ENCODE data around the gene ACBD5.
"Not testable (repeated sequence)": the region's sequence is repeated elsewhere in the genome, so short reads cannot be mapped to it uniquely, and the experiment has no call there.

ACBD5 gene

GRCh38 chr10:27240212-27241009 is at the start of gene ACBD5:
ACBD5 (minus strand) TSS chr10:27240797; CDS start chr10:27240688, 109 bp downstream.
- DNase-seq: peak; percentile 93

- DNase-seq: no peak
Observed at GRCh38 chr10:27285093-27285492, 44.5 kb upstream of the ACBD5 start.

GRCh38 chr10:27276581-27276980 is 36.0 kb upstream of the ACBD5 start:
- no peak for DNase-seq

GRCh38 chr10:27266025-27266424 is 25.4 kb upstream of the ACBD5 start:
- DNase-seq: not testable (repeated sequence)

GRCh38 chr10:27262788-27263187 is 22.2 kb upstream of the ACBD5 start:
- not testable (repeated sequence) for DNase-seq

GRCh38 chr10:27258838-27259812 is 18.5 kb upstream of the ACBD5 start:
- DNase-seq: peak; percentile 81

- DNase-seq: no peak
Observed at GRCh38 chr10:27258492-27258837, 17.9 kb upstream of the ACBD5 start.

- no peak for DNase-seq
Observed at GRCh38 chr10:27256299-27257189, 15.9 kb upstream of the ACBD5 start.

GRCh38 chr10:27253576-27253975 is 13.0 kb upstream of the ACBD5 start:
- no peak for DNase-seq

GRCh38 chr10:27252267-27253000 is 11.8 kb upstream of the ACBD5 start:
- peak; percentile 65 for DNase-seq

- DNase-seq: no peak
Observed at GRCh38 chr10:27251554-27251953, 11.0 kb upstream of the ACBD5 start.

- no peak for DNase-seq
Observed at GRCh38 chr10:27248215-27248614, 7.6 kb upstream of the ACBD5 start.

GRCh38 chr10:27247441-27247840 is 6.8 kb upstream of the ACBD5 start:
- DNase-seq: no peak

- DNase-seq: no peak
Observed at GRCh38 chr10:27247006-27247405, 6.4 kb upstream of the ACBD5 start.

GRCh38 chr10:27245836-27246235 is 5.2 kb upstream of the ACBD5 start:
- peak; percentile 28 for DNase-seq

GRCh38 chr10:27244976-27245375 is 4.4 kb upstream of the ACBD5 start:
- DNase-seq: no peak

GRCh38 chr10:27242951-27243551 is 2.5 kb upstream of the ACBD5 start:
- peak; percentile 91 for DNase-seq

- DNase-seq: no peak
Observed at GRCh38 chr10:27242473-27242950, 1.9 kb upstream of the ACBD5 start.

- DNase-seq: peak; percentile 99
Observed at GRCh38 chr10:27241652-27242472, 1.3 kb upstream of the ACBD5 start.

- peak; percentile 75 for DNase-seq
Observed at GRCh38 chr10:27241010-27241651, 534 bp upstream of the ACBD5 start.
